IPS-18c (cell line): ENCODE measurements around the gene SYCP2.
"Not testable (repeated sequence)": the region's sequence is repeated elsewhere in the genome, so short reads cannot be mapped to it uniquely, and the experiment has no call there.

Source experiments
- H3K4me3 ChIP-seq: 2 replicates; pipeline ENCODE4 v1.7.0; 2013; ENCODE audit warnings: low read depth, mild to moderate bottlenecking, low read length, moderate library complexity; ENCODE audit not compliant: insufficient read depth
- H3K9me3 ChIP-seq: one replicate; pipeline ENCODE4 v1.6.1; 2013; ENCODE audit warnings: mild to moderate bottlenecking, low read length, moderate library complexity; ENCODE audit not compliant: control insufficient read depth, insufficient read depth

The SYCP2 gene

GRCh38 chr20:59933849-59934585, 580 bp upstream of the SYCP2 start:
- H3K9me3 ChIP-seq = no peaks in the 10 kb centered on the region
- H3K4me3 ChIP-seq = peak overlapping the region; percentile 45

- H3K9me3 ChIP-seq = no peaks in the 10 kb centered on the region
- no peak overlapping the region for H3K4me3 ChIP-seq
These were observed 681 bp downstream of the SYCP2 start for GRCh38 chr20:59932616-59933295.

- H3K4me3 ChIP-seq = no peak overlapping the region
- no peaks in the 10 kb centered on the region for H3K9me3 ChIP-seq
These were observed 1.7 kb downstream of the SYCP2 start for GRCh38 chr20:59931511-59932312.

GRCh38 chr20:59925899-59926298, 7.5 kb downstream of the SYCP2 start:
- no peaks in the 10 kb centered on the region for H3K9me3 ChIP-seq
- no peak overlapping the region for H3K4me3 ChIP-seq

- H3K4me3 ChIP-seq = no peak overlapping the region
These were observed 8.1 kb downstream of the SYCP2 start for GRCh38 chr20:59925359-59925758.

GRCh38 chr20:59923514-59923913, 9.9 kb downstream of the SYCP2 start:
- Histone ChIP-seq H3K9me3 (no peaks in the 10 kb centered on the region), H3K4me3 (no peak overlapping the region)

More at GRCh38 chr20:59925359-59925758, 8.1 kb downstream of the SYCP2 start:
- H3K9me3 ChIP-seq = no peaks in the 10 kb centered on the region

GRCh38 chr20:59920944-59921343, 12.5 kb downstream of the SYCP2 start:
- H3K9me3 ChIP-seq = no peaks in the 10 kb centered on the region
- no peak overlapping the region for H3K4me3 ChIP-seq

GRCh38 chr20:59912609-59913008, 20.8 kb downstream of the SYCP2 start:
- Histone ChIP-seq H3K4me3 (no peak overlapping the region), H3K9me3 (no peaks in the 10 kb centered on the region)

- H3K4me3 ChIP-seq = no peak overlapping the region
- H3K9me3 ChIP-seq = no peaks in the 10 kb centered on the region
These were observed 22.4 kb downstream of the SYCP2 start for GRCh38 chr20:59911041-59911440.

- H3K9me3 ChIP-seq = no peaks in the 10 kb centered on the region
These were observed 24.6 kb downstream of the SYCP2 start for GRCh38 chr20:59908855-59909254.

GRCh38 chr20:59903621-59904020, 29.8 kb downstream of the SYCP2 start:
- Histone ChIP-seq H3K4me3 (no peak overlapping the region), H3K9me3 (no peaks in the 10 kb centered on the region)

More at GRCh38 chr20:59908855-59909254, 24.6 kb downstream of the SYCP2 start:
- H3K4me3 ChIP-seq = no peak overlapping the region

GRCh38 chr20:59902470-59902869, 31.0 kb downstream of the SYCP2 start:
- Histone ChIP-seq H3K9me3 (no peaks in the 10 kb centered on the region), H3K4me3 (no peak overlapping the region)

- Histone ChIP-seq H3K4me3 (no peak overlapping the region), H3K9me3 (no peaks in the 10 kb centered on the region)
These were observed 37.5 kb downstream of the SYCP2 start for GRCh38 chr20:59895908-59896307.

GRCh38 chr20:59891581-59891980, 41.9 kb downstream of the SYCP2 start:
- Histone ChIP-seq H3K9me3 (no peaks in the 10 kb centered on the region), H3K4me3 (no peak overlapping the region)

- H3K9me3 ChIP-seq, H3K4me3 ChIP-seq: not testable (repeated sequence)
These were observed 43.4 kb downstream of the SYCP2 start for GRCh38 chr20:59890035-59890434.

GRCh38 chr20:59888050-59888449, 45.4 kb downstream of the SYCP2 start:
- H3K4me3 ChIP-seq = no peak overlapping the region
- H3K9me3 ChIP-seq = no peaks in the 10 kb centered on the region

- Histone ChIP-seq H3K4me3 (no peak overlapping the region), H3K9me3 (no peaks in the 10 kb centered on the region)
These were observed 48.9 kb downstream of the SYCP2 start for GRCh38 chr20:59884494-59884893.

GRCh38 chr20:59880198-59880597, 53.2 kb downstream of the SYCP2 start:
- no peak overlapping the region for H3K4me3 ChIP-seq
- no peaks in the 10 kb centered on the region for H3K9me3 ChIP-seq
